AG10803 (cell line): ENCODE data around the gene NAALADL2.

ENCODE experiments used
- DNase-seq: peaks from one replicate; pipeline ENCODE4 v3.0.0; 2010; ENCODE audit warnings: low read depth
- H3K4me3 ChIP-seq: 2 replicates; pipeline ENCODE4 v1.5.1; 2011; ENCODE audit warnings: mild to moderate bottlenecking, low read length, control low read depth
- TF ChIP-seq, protein P1 (sequence below): conservative IDR thresholded peaks from 2 replicates; pipeline ENCODE4 v1.5.1; 2011; ENCODE audit warnings: mild to moderate bottlenecking, low read length, control low read depth, inconsistent platforms

The NAALADL2 gene

DNA sequence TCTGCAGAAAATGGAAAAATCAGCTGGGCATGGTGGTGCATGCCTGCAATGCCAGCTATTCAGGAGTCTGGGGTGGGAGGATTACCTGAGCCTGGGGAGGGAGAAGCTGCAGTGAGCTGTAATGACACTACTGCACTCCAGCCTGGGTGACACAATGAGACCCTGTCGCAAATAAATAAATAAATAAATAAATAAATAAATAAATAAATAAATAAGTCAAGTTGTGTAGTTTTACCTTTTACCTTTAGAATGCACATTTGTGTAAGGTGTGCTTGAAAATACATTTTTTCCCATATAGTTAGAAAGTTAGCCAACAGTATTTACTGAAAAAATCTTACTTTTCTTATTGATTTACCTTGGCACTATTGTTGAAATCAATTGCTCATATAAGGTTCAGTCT, 515.6 kb downstream of the NAALADL2 start:
- no peak for DNase-seq
- no peak overlapping the region for H3K4me3 ChIP-seq
- TF ChIP-seq, protein P1, sequence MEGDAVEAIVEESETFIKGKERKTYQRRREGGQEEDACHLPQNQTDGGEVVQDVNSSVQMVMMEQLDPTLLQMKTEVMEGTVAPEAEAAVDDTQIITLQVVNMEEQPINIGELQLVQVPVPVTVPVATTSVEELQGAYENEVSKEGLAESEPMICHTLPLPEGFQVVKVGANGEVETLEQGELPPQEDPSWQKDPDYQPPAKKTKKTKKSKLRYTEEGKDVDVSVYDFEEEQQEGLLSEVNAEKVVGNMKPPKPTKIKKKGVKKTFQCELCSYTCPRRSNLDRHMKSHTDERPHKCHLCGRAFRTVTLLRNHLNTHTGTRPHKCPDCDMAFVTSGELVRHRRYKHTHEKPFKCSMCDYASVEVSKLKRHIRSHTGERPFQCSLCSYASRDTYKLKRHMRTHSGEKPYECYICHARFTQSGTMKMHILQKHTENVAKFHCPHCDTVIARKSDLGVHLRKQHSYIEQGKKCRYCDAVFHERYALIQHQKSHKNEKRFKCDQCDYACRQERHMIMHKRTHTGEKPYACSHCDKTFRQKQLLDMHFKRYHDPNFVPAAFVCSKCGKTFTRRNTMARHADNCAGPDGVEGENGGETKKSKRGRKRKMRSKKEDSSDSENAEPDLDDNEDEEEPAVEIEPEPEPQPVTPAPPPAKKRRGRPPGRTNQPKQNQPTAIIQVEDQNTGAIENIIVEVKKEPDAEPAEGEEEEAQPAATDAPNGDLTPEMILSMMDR, result no peak

DNA sequence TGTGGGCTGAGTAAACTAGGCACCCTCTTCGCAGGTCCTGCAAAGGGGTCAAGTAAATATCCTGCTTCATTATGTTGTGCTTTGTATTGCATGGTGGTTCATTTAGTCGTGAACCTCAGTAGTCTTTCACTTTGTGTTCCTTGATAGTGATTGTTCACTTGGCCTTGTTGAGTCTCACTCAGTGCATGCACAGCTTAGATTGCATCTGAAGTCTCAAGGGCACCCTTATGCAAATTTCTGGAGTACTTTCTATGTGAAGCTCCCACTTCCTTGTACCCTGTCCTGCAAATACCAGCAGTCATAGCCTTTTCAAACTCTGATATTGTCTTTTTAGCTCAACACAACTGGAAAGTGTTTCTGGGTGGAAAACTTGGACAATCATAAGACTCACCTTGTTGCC, 519.2 kb downstream of the NAALADL2 start:
- no peak overlapping the region for H3K4me3 ChIP-seq
- no peak for DNase-seq
- TF ChIP-seq, protein P1, result no peak

DNA sequence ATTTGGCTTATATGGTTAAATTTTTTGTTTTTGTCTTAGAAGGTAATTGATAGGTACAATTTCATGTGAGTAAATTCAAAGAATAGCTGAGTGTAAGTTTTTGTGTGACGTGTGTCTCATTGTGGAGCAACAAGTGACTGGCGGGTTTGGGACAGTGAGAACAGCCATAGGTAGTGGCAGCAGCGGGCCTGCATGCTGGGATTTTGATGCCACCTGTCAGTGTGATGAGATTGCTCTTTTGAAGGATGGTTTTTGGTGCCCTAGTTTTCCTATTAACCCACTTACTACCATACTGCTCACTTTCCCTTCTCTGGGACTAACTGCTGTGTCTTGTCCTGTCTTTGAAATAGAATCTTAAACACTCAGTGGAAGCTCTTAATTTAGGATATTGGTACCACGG, 522.6 kb downstream of the NAALADL2 start:
- TF ChIP-seq, protein P1, result no peak
- no peak overlapping the region for H3K4me3 ChIP-seq
- no peak for DNase-seq

DNA sequence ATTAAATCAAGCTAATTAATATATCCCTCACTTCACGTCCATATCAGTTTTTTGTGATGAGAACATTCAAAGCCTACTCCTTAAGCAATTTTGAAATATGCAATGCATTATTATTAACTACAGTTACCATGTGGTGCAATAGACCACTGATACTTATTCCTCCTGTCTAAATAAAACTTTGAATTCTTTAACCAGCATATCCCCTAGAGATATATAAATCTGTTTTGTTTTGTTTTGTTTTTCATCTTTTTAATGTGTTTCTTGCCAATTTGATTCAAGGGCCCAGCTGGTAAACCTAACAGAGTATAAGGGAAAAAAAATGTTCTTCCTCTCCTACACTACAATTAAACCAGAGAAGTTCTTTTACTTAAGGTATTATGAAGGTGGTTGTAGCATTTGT, 524.2 kb downstream of the NAALADL2 start:
- DNase-seq, result peak; percentile 78
- H3K4me3 ChIP-seq, result no peak overlapping the region

DNA sequence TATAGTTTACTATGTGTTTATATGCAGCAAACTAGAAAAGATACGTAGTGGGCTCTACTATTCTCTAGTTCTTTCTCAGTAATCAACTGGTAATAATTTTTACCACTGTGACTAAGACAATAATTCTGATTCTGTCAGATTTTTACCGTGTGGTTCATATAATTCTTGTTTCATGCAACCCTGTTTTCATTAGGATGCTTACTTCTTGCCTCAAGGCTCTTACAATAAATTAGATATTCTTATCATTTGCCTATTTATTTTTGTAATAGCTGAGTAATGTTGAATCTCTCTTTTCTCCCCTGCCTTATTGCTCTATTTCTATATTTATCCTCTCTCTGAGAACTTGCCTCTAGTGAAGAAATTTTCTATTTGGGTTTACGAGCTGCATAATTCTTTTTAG, 524.7 kb downstream of the NAALADL2 start:
- peak; percentile 56 for DNase-seq
- TF ChIP-seq, protein P1, result no peak
- no peak overlapping the region for H3K4me3 ChIP-seq

More for the DNA sequence above, 524.2 kb downstream of the NAALADL2 start:
- TF ChIP-seq, protein P1, result no peak

DNA sequence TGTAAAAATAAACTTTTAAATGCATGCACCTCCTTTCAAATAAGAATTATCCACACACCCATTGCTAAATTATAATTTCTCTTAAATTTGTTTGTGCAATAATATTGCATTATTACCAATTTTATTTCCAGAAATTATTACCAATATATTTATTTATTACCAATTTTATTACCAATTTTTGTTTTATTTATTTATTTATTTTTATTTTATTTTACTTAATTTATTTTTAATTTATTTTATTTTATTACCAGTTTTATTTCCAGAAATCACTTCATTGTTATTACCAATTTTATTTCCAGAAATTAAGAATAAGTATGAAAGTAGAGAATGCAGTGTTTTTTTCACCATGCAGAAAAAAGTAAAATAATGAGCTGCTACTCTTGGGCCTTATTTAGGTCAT, 525.4 kb downstream of the NAALADL2 start:
- DNase-seq, result no peak
- H3K4me3 ChIP-seq, result no peak overlapping the region
- TF ChIP-seq, protein P1, result no peak

DNA sequence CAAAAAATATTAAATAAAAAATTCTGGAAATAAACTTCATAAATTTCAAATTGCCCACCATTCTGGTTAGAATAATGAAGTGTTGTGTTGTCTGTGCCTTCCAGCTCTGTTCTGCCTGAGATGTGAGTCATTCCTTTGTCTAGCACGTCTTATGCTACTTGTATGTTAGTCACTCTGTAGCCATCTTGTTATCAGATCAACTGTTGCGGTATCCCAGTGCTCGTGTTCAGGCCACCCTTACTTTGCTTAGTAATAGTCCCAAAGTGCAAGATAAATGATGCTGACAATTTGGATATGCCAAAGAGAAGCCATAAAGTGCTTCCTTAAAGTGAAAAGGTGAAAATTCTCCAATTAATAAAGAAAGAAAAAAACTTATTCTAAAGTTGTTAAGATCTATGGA, 527.5 kb downstream of the NAALADL2 start:
- DNase-seq, result peak; percentile 74
- TF ChIP-seq, protein P1, result no peak

More for the DNA sequence above, 527.5 kb downstream of the NAALADL2 start:
- no peak overlapping the region for H3K4me3 ChIP-seq
